CD4-positive, alpha-beta T cell (primary cell): ENCODE data around the gene ITSN1. TPM values are rescaled to one million over a fixed set of nuclear protein-coding genes. Genes with fewer than 3 reads are reported as not detected.

Experiments used
- ATAC-seq: fragments of 200-7000 bp; cut with Tn5 transposase; one replicate; pipeline ENCODE4 v1.10.0; 2022; ENCODE audit warnings: mild to moderate bottlenecking; ENCODE audit not compliant: poor library complexity
- CTCF ChIA-PET: fragments of 350-600 bp; sonication (Branson Sonifier 250); formaldehyde crosslinking; loops from one replicate; lab custom pipeline; 2021; ENCODE audit warnings: antibody characterized with exemption, inconsistent platforms; lab: Charles Lee
- POLR2A ChIA-PET: fragments of 350-600 bp; sonication (Branson Sonifier 250); formaldehyde crosslinking; loops from one replicate; lab custom pipeline; 2021; ENCODE audit warnings: antibody characterized with exemption, inconsistent platforms; lab: Charles Lee
- DNase-seq, 14 experiments: peaks; one replicate each; pipeline ENCODE4 v3.0.0-alpha.2; 2013 to 2020; ENCODE audit warnings: mixed read lengths in 2 of 14
- H3K27ac ChIP-seq, 2 donors: one replicate each; pipeline versions ENCODE4 v1.5.1 to v1.7.0; 2013; ENCODE audit warnings: low read length in 2 of 2, low read depth in 1 of 2, mild to moderate bottlenecking in 1 of 2
- H3K27me3 ChIP-seq, 2 experiments: 1 replicate in 1 of 2; 2 replicates in 1 of 2; pipeline versions ENCODE4 v1.6.1 to v1.7.0; 2013; ENCODE audit warnings: low read length in 2 of 2, control low read depth in 1 of 2, mild to moderate bottlenecking in 1 of 2, moderate library complexity in 1 of 2; ENCODE audit not compliant: insufficient read depth in 2 of 2, control insufficient read depth in 1 of 2
- H3K36me3 ChIP-seq: one replicate; pipeline ENCODE4 v1.6.1; 2013; ENCODE audit warnings: low read length, control low read depth; ENCODE audit not compliant: insufficient read depth
- H3K4me1 ChIP-seq: one replicate; pipeline ENCODE4 v1.6.1; 2013; ENCODE audit warnings: low read length, control low read depth; ENCODE audit not compliant: insufficient read depth
- H3K4me3 ChIP-seq: one replicate; pipeline ENCODE4 v1.5.1; 2013; ENCODE audit warnings: mild to moderate bottlenecking, low read length, moderate library complexity
- H3K9me3 ChIP-seq, 2 experiments: 1 replicate in 1 of 2; 2 replicates in 1 of 2; pipeline versions ENCODE4 v1.6.1 to v1.7.0; 2013; ENCODE audit warnings: low read length in 2 of 2, mild to moderate bottlenecking in 2 of 2, control low read depth in 1 of 2, moderate library complexity in 1 of 2; ENCODE audit not compliant: control insufficient read depth in 1 of 2, insufficient read depth in 1 of 2
- H3K27ac Mint-ChIP-seq: one replicate; pipeline ENCODE4 v1.8.0; 2020; ENCODE audit warnings: mixed read lengths
- H3K27me3 Mint-ChIP-seq: one replicate; pipeline ENCODE4 v1.8.0; 2021; ENCODE audit warnings: mixed read lengths
- H3K36me3 Mint-ChIP-seq: one replicate; pipeline ENCODE4 v1.8.0; 2021; ENCODE audit warnings: low read depth, mixed read lengths
- H3K4me1 Mint-ChIP-seq: one replicate; pipeline ENCODE4 v1.8.0; 2021; ENCODE audit warnings: low read depth, mixed read lengths
- H3K4me3 Mint-ChIP-seq: one replicate; pipeline ENCODE4 v1.8.0; 2020; ENCODE audit warnings: mild to moderate bottlenecking, mixed read lengths
- H3K9me3 Mint-ChIP-seq: one replicate; pipeline ENCODE4 v1.8.0; 2020; ENCODE audit warnings: mixed read lengths
- CTCF ChIP-seq: fragments of 200-600 bp; IDR thresholded peaks from one replicate; pipeline ENCODE4 v1.8.0; 2022; ENCODE audit warnings: antibody characterized with exemption, mild to moderate bottlenecking
- intact Hi-C, 2 experiments: fragments of 100-400 bp; cut with DNase I in 1 of 2; cut with micrococcal nuclease in 1 of 2; formaldehyde crosslinking; loops; one replicate each; pipeline versions ENCODE4 v1.15.1 to v1.9.0; 2023 to 2025; cut with DNase I, micrococcal nuclease
- total RNA-seq, 174 experiments: library from RNA in 2 of 174; stranded (reverse) in 2 of 174; gene quantifications; one replicate each; pipeline ENCODE4 v1.2.3 and lab custom pipeline; 2021 to 2026

ITSN1 gene
- total RNA-seq, 2 experiments from 2014 or later, result 2.1 to 3.0 TPM

- Histone ChIP-seq H3K4me3 (no peak overlapping the region), H3K4me1 (no peaks in the 10 kb centered on the region), H3K36me3 (no peaks in the 10 kb centered on the region), H3K27me3 (no peaks in the 10 kb centered on the region), H3K27ac (no peak overlapping the region), H3K9me3 (no peaks in the 10 kb centered on the region)
- Mint-ChIP-seq H3K27ac (no peak overlapping the region), H3K9me3 (no peaks in the 10 kb centered on the region), H3K4me3 (no peak overlapping the region), H3K27me3 (no peaks in the 10 kb centered on the region), H3K4me1 (no peaks in the 10 kb centered on the region), H3K36me3 (no peaks in the 10 kb centered on the region)
- ChIA-PET POLR2A (no interaction called here), CTCF (no interaction called here)
- ATAC-seq (no peak), DNase-seq (no peak)
- TF ChIP-seq CTCF, result no peak
- intact Hi-C loops, result no loop called here
These were observed 89.7 kb downstream of the ITSN1 start for GRCh38 chr21:33732038-33732437.

GRCh38 chr21:33733601-33734000, 91.3 kb downstream of the ITSN1 start:
- H3K27me3 Mint-ChIP-seq, result no peaks in the 10 kb centered on the region
- DNase-seq (no peak), ATAC-seq (no peak)
- no peak overlapping the region for H3K27ac Mint-ChIP-seq
- no peak overlapping the region for H3K27ac ChIP-seq
- intact Hi-C loops, result no loop called here
- no peaks in the 10 kb centered on the region for H3K27me3 ChIP-seq
- H3K9me3 ChIP-seq, result no peaks in the 10 kb centered on the region
- ChIA-PET POLR2A (interaction anchor here (0.6 kb wide), 1 partner anchor 18 kb away, joined by 3 read pairs; no protein-coding TSS in a partner anchor), CTCF (no interaction called here)
- H3K4me1 Mint-ChIP-seq, result no peaks in the 10 kb centered on the region
- no peaks in the 10 kb centered on the region for H3K4me1 ChIP-seq
- H3K4me3 ChIP-seq, result no peak overlapping the region
- H3K36me3 ChIP-seq, result no peaks in the 10 kb centered on the region
- no peak for TF ChIP-seq CTCF
- H3K36me3 Mint-ChIP-seq, result no peaks in the 10 kb centered on the region
- H3K4me3 Mint-ChIP-seq, result no peak overlapping the region
- no peaks in the 10 kb centered on the region for H3K9me3 Mint-ChIP-seq

- H3K9me3 Mint-ChIP-seq, result no peaks in the 10 kb centered on the region
- no peak overlapping the region for H3K4me3 ChIP-seq
- TF ChIP-seq CTCF, result no peak
- POLR2A ChIA-PET, result interaction anchor here (0.6 kb wide), 1 partner anchor 10 kb away, joined by 3 read pairs; no protein-coding TSS in a partner anchor
- intact Hi-C loops, result no loop called here
- H3K27ac Mint-ChIP-seq, result no peak overlapping the region
- no peaks in the 10 kb centered on the region for H3K27me3 Mint-ChIP-seq
- DNase-seq (no peak), ATAC-seq (no peak)
- H3K27me3 ChIP-seq, result no peaks in the 10 kb centered on the region
- H3K36me3 Mint-ChIP-seq, result no peaks in the 10 kb centered on the region
- no peak overlapping the region for H3K4me3 Mint-ChIP-seq
- no peaks in the 10 kb centered on the region for H3K9me3 ChIP-seq
- CTCF ChIA-PET, result no interaction called here
- H3K4me1 Mint-ChIP-seq, result no peaks in the 10 kb centered on the region
- no peaks in the 10 kb centered on the region for H3K4me1 ChIP-seq
- H3K27ac ChIP-seq, result no peak overlapping the region
- H3K36me3 ChIP-seq, result no peaks in the 10 kb centered on the region
These were observed 92.0 kb downstream of the ITSN1 start for GRCh38 chr21:33734291-33734690.
